H1 (cell line): ENCODE measurements around the gene LRRC41. TPM values are rescaled to one million over a fixed set of nuclear protein-coding genes. Genes with fewer than 3 reads are reported as not detected.
"Not testable (repeated sequence)": the region's sequence is repeated elsewhere in the genome, so short reads cannot be mapped to it uniquely, and the experiment has no call there.

Source experiments
- CTCF ChIA-PET: fragments of 300-600 bp; sonication (Branson Sonifier 250); formaldehyde crosslinking; loops from one replicate; lab custom pipeline; 2021; ENCODE audit not compliant: partially characterized antibody; lab: Charles Lee
- POLR2A ChIA-PET: fragments of 300-600 bp; sonication (Branson Sonifier 250); formaldehyde crosslinking; loops from one replicate; lab custom pipeline; 2021; ENCODE audit warnings: inconsistent platforms; ENCODE audit not compliant: partially characterized antibody; lab: Charles Lee
- DNase-seq, 2 experiments: peaks; one replicate each; pipeline versions ENCODE4 v3.0.0 to v3.0.0-alpha.2; 2010 to 2022; ENCODE audit warnings: low spot score in 2 of 2, low read depth in 1 of 2, mixed read lengths in 1 of 2
- FAIRE-seq: peaks from 2 replicates; lab custom pipeline; 2011; peaks lifted over from hg19 to GRCh38; lab: Jason Lieb, UNC
- H2AFZ ChIP-seq: 2 replicates; pipeline ENCODE4 v1.8.1; 2012; ENCODE audit warnings: low read length, inconsistent platforms
- H2AK5ac ChIP-seq: 2 replicates; pipeline ENCODE4 v1.6.1; 2013; ENCODE audit warnings: low read depth, low read length
- H2BK120ac ChIP-seq: replicated peaks from 2 replicates; pipeline ENCODE3; 2013; ENCODE audit warnings: low read depth, low read length, inconsistent platforms
- H2BK12ac ChIP-seq: 2 replicates; pipeline ENCODE4 v1.6.1; 2013; ENCODE audit warnings: low read depth, low read length
- H2BK15ac ChIP-seq: 2 replicates; pipeline ENCODE4 v1.6.1; 2013; ENCODE audit warnings: low read length
- H2BK20ac ChIP-seq: 2 replicates; pipeline ENCODE4 v1.6.1; 2013; ENCODE audit warnings: low read length
- H2BK5ac ChIP-seq: 2 replicates; pipeline ENCODE4 v1.6.1; 2013; ENCODE audit warnings: low read depth, low read length
- H3K14ac ChIP-seq: 2 replicates; pipeline ENCODE4 v1.6.1; 2013; ENCODE audit warnings: inconsistent platforms; ENCODE audit not compliant: insufficient read length
- H3K18ac ChIP-seq: 2 replicates; pipeline ENCODE4 v1.6.1; 2013; ENCODE audit warnings: low read length; ENCODE audit errors: extremely low read depth
- H3K23ac ChIP-seq: 2 replicates; pipeline ENCODE4 v1.6.1; 2013; ENCODE audit warnings: inconsistent platforms; ENCODE audit not compliant: insufficient read length
- H3K23me2 ChIP-seq: 2 replicates; pipeline ENCODE4 v1.6.1; 2013; ENCODE audit warnings: low read depth, low read length
- H3K27ac ChIP-seq: 2 replicates; pipeline ENCODE4 v1.6.1; 2011; ENCODE audit warnings: low read depth, low read length, inconsistent platforms
- H3K27me3 ChIP-seq, 4 experiments: replicated peaks in 1 of 4; 1 replicate in 1 of 4; 2 replicates in 3 of 4; pipeline versions ENCODE4 v1.6.1 to v1.8.1; 2011 to 2013; ENCODE audit warnings: low read length in 3 of 4, mild to moderate bottlenecking in 3 of 4, inconsistent platforms in 2 of 4, mixed read lengths in 2 of 4, moderate library complexity in 1 of 4; ENCODE audit not compliant: control insufficient read depth in 3 of 4, insufficient read depth in 3 of 4; ENCODE audit errors: extremely low read depth in 1 of 4
- H3K36me3 ChIP-seq, 4 experiments: 2 replicates each; pipeline versions ENCODE4 v1.6.1 to v1.8.1; 2011 to 2013; ENCODE audit warnings: mild to moderate bottlenecking in 4 of 4, low read length in 3 of 4, moderate library complexity in 2 of 4, control low read depth in 1 of 4, inconsistent platforms in 1 of 4; ENCODE audit not compliant: insufficient read depth in 4 of 4, control insufficient read depth in 2 of 4
- H3K4ac ChIP-seq: replicated peaks from 2 replicates; pipeline ENCODE3; 2013; ENCODE audit warnings: low read length, low read depth, mixed read lengths, inconsistent platforms; ENCODE audit not compliant: insufficient read length
- H3K4me1 ChIP-seq, 4 experiments: replicated peaks in 1 of 4; 1 replicate in 1 of 4; 2 replicates in 3 of 4; pipeline versions ENCODE4 v1.6.1 to v1.8.1; 2011 to 2013; ENCODE audit warnings: low read length in 3 of 4, inconsistent platforms in 2 of 4, mixed read lengths in 1 of 4; ENCODE audit not compliant: insufficient read depth in 4 of 4, control insufficient read depth in 3 of 4
- H3K4me2 ChIP-seq, 2 experiments: 2 replicates each; pipeline versions ENCODE4 v1.6.1 to v1.8.1; 2011 to 2013; ENCODE audit warnings: low read depth in 2 of 2, low read length in 2 of 2, control low read depth in 1 of 2, inconsistent platforms in 1 of 2, mild to moderate bottlenecking in 1 of 2; ENCODE audit not compliant: insufficient read depth in 1 of 2
- H3K4me3 ChIP-seq, 4 experiments: fragments of 200-600, 300-600 bp in 1 of 4; sonication (generic), shearing (Covaris generic), sonication (Bioruptor Twin) in 1 of 4; 2 replicates each; pipeline versions ENCODE4 v1.5.1 to v1.8.1; 2011 to 2016; ENCODE audit warnings: low read length in 4 of 4, low read depth in 3 of 4, control low read depth in 2 of 4, inconsistent platforms in 2 of 4, mild to moderate bottlenecking in 2 of 4, mixed read lengths in 1 of 4, moderate library complexity in 1 of 4; ENCODE audit not compliant: insufficient read depth in 2 of 4; ENCODE audit errors: extremely low read depth in 1 of 4
- H3K56ac ChIP-seq: replicated peaks from 2 replicates; pipeline ENCODE3; 2013; ENCODE audit warnings: low read depth, mild to moderate bottlenecking, mixed read lengths, low read length, inconsistent platforms; ENCODE audit not compliant: insufficient read length
- H3K79me1 ChIP-seq: 2 replicates; pipeline ENCODE4 v1.6.1; 2013; ENCODE audit warnings: low read depth, low read length, control low read depth
- H3K79me2 ChIP-seq, 2 experiments: 2 replicates each; pipeline versions ENCODE4 v1.6.1 to v1.8.1; 2012 to 2013; ENCODE audit warnings: low read length in 2 of 2, mild to moderate bottlenecking in 2 of 2, inconsistent platforms in 1 of 2; ENCODE audit not compliant: insufficient read depth in 2 of 2, control insufficient read depth in 1 of 2
- H3K9ac ChIP-seq, 4 experiments: replicated peaks in 1 of 4; 1 replicate in 1 of 4; 2 replicates in 3 of 4; pipeline versions ENCODE4 v1.6.1 to v1.8.1; 2011 to 2013; ENCODE audit warnings: low read depth in 3 of 4, low read length in 3 of 4, control low read depth in 2 of 4, mild to moderate bottlenecking in 2 of 4, moderate library complexity in 2 of 4, inconsistent platforms in 1 of 4; ENCODE audit errors: extremely low read depth in 1 of 4
- H3K9me3 ChIP-seq, 2 experiments: 2 replicates each; pipeline versions ENCODE4 v1.6.1 to v1.8.1; 2012 to 2013; ENCODE audit warnings: mild to moderate bottlenecking in 2 of 2, moderate library complexity in 2 of 2, control low read depth in 1 of 2, inconsistent platforms in 1 of 2, low read depth in 1 of 2, low read length in 1 of 2, mixed read lengths in 1 of 2; ENCODE audit not compliant: insufficient read depth in 2 of 2
- H4K20me1 ChIP-seq, 2 experiments: replicated peaks in 1 of 2; 2 replicates each; pipeline versions ENCODE3 to v1.8.1; 2011 to 2013; ENCODE audit warnings: inconsistent platforms in 2 of 2, low read length in 2 of 2, mild to moderate bottlenecking in 1 of 2; ENCODE audit not compliant: insufficient read depth in 2 of 2, control insufficient read depth in 1 of 2
- H4K5ac ChIP-seq: 2 replicates; pipeline ENCODE4 v1.6.1; 2013; ENCODE audit warnings: low read length, low read depth, mixed read lengths, inconsistent platforms; ENCODE audit not compliant: insufficient read length
- H4K8ac ChIP-seq: 2 replicates; pipeline ENCODE4 v1.8.0; 2013; ENCODE audit warnings: mild to moderate bottlenecking, moderate library complexity, low read length, inconsistent platforms; ENCODE audit not compliant: insufficient read depth; ENCODE audit errors: extremely low read depth
- H4K91ac ChIP-seq: replicated peaks from 2 replicates; pipeline ENCODE3; 2013; ENCODE audit warnings: low read length, mixed read lengths, inconsistent platforms; ENCODE audit not compliant: insufficient read length
- WGBS, 2 experiments: shearing (Covaris generic) in 1 of 2; methylation state at CpG; one replicate each; pipeline versions ENCODE4 v1.1.6 to v1.1.7; 2013 to 2015; ENCODE audit warnings: low lambda C conversion rate in 2 of 2, mixed read lengths in 2 of 2, inconsistent platforms in 1 of 2, low coverage in 1 of 2, missing lambda C conversion rate in 1 of 2; ENCODE audit not compliant: insufficient replicate concordance in 2 of 2, insufficient coverage in 1 of 2, insufficient read length in 1 of 2; ENCODE audit errors: extremely low coverage in 1 of 2, missing lambda C conversion rate in 1 of 2; 5-methylcytosine and 5-hydroxymethylcytosine counted together
- polyA plus RNA-seq, 7 experiments: library from polyadenylated mRNA; depleted of rRNA in 3 of 7; stranded (reverse) in 5 of 7; unstranded in 2 of 7; fragments of >200 nt in 5 of 7; fragments of 200-250 nt in 2 of 7; gene quantifications; 1 replicate in 5 of 7; 2 replicates in 1 of 7; 4 replicates in 1 of 7; pipeline versions ENCODE4 v1.2.1 to v1.2.3, GENCODE V29; 2011 to 2013; ENCODE audit warnings: missing spikeins in 2 of 7, mixed read lengths in 2 of 7
- total RNA-seq: library from RNA; stranded (reverse); fragmentation: NEBNext Ultra II Directional; extraction: Animal tissue kit (Norgen Biotek cat#: 25700); gene quantifications from 2 replicates; pipeline ENCODE4 v1.2.1, GENCODE V29; 2021

LRRC41 gene
- total and polyA plus RNA-seq, 2 of the 8 experiments (the other 6 are each of a cell fraction or from before 2014, with no cell fraction given) = 36.8 to 51.2 TPM

GRCh38 chr1:46325285-46326076 lies 22.1 kb upstream of the LRRC41 start:
- not testable (repeated sequence) for H3K23me2 ChIP-seq, FAIRE-seq, H4K91ac ChIP-seq, H2BK20ac ChIP-seq, H3K4me1 ChIP-seq, H3K4me2 ChIP-seq, H3K27me3 ChIP-seq, H2AK5ac ChIP-seq, H4K8ac ChIP-seq, H2BK120ac ChIP-seq, H3K36me3 ChIP-seq, H3K18ac ChIP-seq, H3K79me2 ChIP-seq, H3K23ac ChIP-seq, H3K4me3 ChIP-seq, H3K4ac ChIP-seq, H3K9me3 ChIP-seq, DNase-seq, H2BK5ac ChIP-seq, H3K56ac ChIP-seq, H2BK15ac ChIP-seq, H2AFZ ChIP-seq, H2BK12ac ChIP-seq, H3K9ac ChIP-seq, H4K5ac ChIP-seq, H3K27ac ChIP-seq, H3K79me1 ChIP-seq, H4K20me1 ChIP-seq, H3K14ac ChIP-seq
- CTCF ChIA-PET = interaction anchor here (1.6 kb wide), 1 partner anchor 21 kb away, joined by 3 read pairs; no protein-coding TSS in a partner anchor
- POLR2A ChIA-PET = interaction anchor here (0.6 to 2.0 kb wide), 3 partner anchors 8 to 15 kb away, joined by 3 to 9 read pairs (median 8); no protein-coding TSS in a partner anchor
- 94% methylated on average over 11 of the region's 11 CpGs; no CpG with 5 or more reads in 1 of the 2 experiments for WGBS, 2 experiments
